Spleen (tissue), 7 donors: Measurements from ENCODE around the gene TENM4.

Experiments used
- POLR2AphosphoS5 ChIP-seq, 3 donors: sonication (generic); formaldehyde crosslinking; IDR thresholded peaks; one replicate each; pipeline ENCODE4 v1.5.1; 2017; ENCODE audit warnings: antibody characterized with exemption in 3 of 3
- TF ChIP-seq, protein P1 (sequence below), 11 experiments: fragments of 200-600 bp in 7 of 11; fragments of 450-650 bp in 4 of 11; sonication (generic) in 4 of 11; IDR thresholded peaks in 8 of 11; conservative IDR thresholded peaks in 3 of 11; 1 replicate in 7 of 11; 2 replicates in 4 of 11; pipeline versions ENCODE4 v1.4.0 to v1.8.0; 2016 to 2021; ENCODE audit warnings: antibody characterized with exemption in 11 of 11, inconsistent platforms in 4 of 11, mild to moderate bottlenecking in 1 of 11
- donor health status: DM: no; HTN: no; CAD: no; lungs with moderate emphysema.
- donor health status: DM: no; HTN: no; CAD: no.
- donor health status: DM: no; HTN: no; CAD: no.

DNA sequence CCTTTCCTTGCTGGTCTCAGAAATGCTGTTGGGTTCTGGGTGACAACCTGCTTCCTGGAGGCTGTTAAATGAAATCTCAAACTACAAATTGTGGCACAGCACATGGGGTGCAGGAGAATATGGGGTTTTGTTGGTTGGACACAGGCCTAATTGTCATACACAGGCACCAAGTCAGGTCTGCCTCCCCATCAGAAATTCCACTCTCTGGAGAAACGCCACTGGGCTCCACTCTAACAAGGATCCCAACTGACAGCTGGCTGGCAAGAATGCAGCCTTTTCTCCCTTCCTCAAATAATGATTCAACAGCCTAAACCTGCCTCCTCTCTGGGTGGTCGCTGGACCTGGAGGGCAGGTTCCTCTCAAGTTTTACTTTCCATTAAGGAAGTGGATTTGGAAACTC, 688.3 kb downstream of the TENM4 start:
- TF ChIP-seq, protein P1, sequence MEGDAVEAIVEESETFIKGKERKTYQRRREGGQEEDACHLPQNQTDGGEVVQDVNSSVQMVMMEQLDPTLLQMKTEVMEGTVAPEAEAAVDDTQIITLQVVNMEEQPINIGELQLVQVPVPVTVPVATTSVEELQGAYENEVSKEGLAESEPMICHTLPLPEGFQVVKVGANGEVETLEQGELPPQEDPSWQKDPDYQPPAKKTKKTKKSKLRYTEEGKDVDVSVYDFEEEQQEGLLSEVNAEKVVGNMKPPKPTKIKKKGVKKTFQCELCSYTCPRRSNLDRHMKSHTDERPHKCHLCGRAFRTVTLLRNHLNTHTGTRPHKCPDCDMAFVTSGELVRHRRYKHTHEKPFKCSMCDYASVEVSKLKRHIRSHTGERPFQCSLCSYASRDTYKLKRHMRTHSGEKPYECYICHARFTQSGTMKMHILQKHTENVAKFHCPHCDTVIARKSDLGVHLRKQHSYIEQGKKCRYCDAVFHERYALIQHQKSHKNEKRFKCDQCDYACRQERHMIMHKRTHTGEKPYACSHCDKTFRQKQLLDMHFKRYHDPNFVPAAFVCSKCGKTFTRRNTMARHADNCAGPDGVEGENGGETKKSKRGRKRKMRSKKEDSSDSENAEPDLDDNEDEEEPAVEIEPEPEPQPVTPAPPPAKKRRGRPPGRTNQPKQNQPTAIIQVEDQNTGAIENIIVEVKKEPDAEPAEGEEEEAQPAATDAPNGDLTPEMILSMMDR (IDR thresholded peaks at IDR 0.05 in 8 of 11, conservative IDR thresholded peaks at IDR 0.05 in 3 of 11), result no peak
- TF ChIP-seq POLR2AphosphoS5 (IDR thresholded peaks at IDR 0.05), result no peak
